Measurements from ENCODE around the gene UTRN.

Gene UTRN

GRCh38 chr6:144252259-144252658 is 32.9 kb upstream of the UTRN start:
- DNase-seq (ENCODE audit: low spot score) = no peak

DNA sequence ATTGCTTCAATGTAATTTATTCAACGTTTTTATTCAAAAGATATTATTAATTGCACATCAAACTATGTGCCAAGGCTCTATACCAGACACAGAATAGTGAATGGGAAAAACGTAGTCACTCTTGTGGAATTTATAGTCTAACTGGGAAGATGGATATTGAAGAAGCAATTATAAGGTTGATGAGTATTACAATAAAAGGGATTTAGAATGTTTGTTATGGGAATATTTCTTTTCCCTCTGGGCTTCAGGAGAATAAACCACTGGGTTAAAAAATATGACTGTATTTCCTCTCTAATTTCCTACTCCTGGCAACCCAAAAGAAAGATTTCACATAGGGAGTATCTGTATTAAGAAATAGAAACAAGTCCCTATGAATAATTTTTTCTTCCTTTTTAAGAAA is 25.1 kb upstream of the UTRN start:
- CTCF ChIA-PET = interaction anchor here (0.7 kb wide), 1 partner anchor 560 kb away, joined by 3 read pairs; no protein-coding TSS in a partner anchor
- POLR2A ChIA-PET (ENCODE audit: low non-redundant PET) = no interaction called here
- TF ChIP-seq, protein P1, sequence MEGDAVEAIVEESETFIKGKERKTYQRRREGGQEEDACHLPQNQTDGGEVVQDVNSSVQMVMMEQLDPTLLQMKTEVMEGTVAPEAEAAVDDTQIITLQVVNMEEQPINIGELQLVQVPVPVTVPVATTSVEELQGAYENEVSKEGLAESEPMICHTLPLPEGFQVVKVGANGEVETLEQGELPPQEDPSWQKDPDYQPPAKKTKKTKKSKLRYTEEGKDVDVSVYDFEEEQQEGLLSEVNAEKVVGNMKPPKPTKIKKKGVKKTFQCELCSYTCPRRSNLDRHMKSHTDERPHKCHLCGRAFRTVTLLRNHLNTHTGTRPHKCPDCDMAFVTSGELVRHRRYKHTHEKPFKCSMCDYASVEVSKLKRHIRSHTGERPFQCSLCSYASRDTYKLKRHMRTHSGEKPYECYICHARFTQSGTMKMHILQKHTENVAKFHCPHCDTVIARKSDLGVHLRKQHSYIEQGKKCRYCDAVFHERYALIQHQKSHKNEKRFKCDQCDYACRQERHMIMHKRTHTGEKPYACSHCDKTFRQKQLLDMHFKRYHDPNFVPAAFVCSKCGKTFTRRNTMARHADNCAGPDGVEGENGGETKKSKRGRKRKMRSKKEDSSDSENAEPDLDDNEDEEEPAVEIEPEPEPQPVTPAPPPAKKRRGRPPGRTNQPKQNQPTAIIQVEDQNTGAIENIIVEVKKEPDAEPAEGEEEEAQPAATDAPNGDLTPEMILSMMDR (conservative IDR thresholded peaks at IDR 0.05; ENCODE audit: low read depth) = no peak
- no peak overlapping the region for H3K27ac ChIP-seq
- DNase-seq (ENCODE audit: low spot score) = no peak

More at GRCh38 chr6:144252259-144252658, 32.9 kb upstream of the UTRN start:
- TF ChIP-seq, protein P1 (conservative IDR thresholded peaks at IDR 0.05; ENCODE audit: low read depth) = no peak
- H3K27ac ChIP-seq = no peak overlapping the region
- ChIA-PET CTCF (no interaction called here), POLR2A (ENCODE audit: low non-redundant PET) (no interaction called here)

GRCh38 chr6:144262470-144263369 is 22.4 kb upstream of the UTRN start:
- TF ChIP-seq, protein P1 (conservative IDR thresholded peaks at IDR 0.05; ENCODE audit: low read depth) = no peak
- ChIA-PET POLR2A (ENCODE audit: low non-redundant PET) (no interaction called here), CTCF (no interaction called here)

GRCh38 chr6:144263786-144264185 is 21.3 kb upstream of the UTRN start:
- ChIA-PET POLR2A (ENCODE audit: low non-redundant PET) (no interaction called here), CTCF (interaction anchor here (0.6 to 0.7 kb wide), 2 partner anchors 180 to 465 kb away, joined by 3 read pairs; no protein-coding TSS in a partner anchor)
- no peak for DNase-seq (ENCODE audit: low spot score)
- TF ChIP-seq, protein P1 (conservative IDR thresholded peaks at IDR 0.05; ENCODE audit: low read depth) = no peak
- no peak overlapping the region for H3K27ac ChIP-seq

More at GRCh38 chr6:144262470-144263369, 22.4 kb upstream of the UTRN start:
- H3K27ac ChIP-seq = no peak overlapping the region
- DNase-seq (ENCODE audit: low spot score) = no peak

GRCh38 chr6:144264270-144265060 is 20.7 kb upstream of the UTRN start:
- ChIA-PET CTCF (interaction anchor here (0.6 to 0.7 kb wide), 2 partner anchors 179 to 464 kb away, joined by 3 read pairs; no protein-coding TSS in a partner anchor), POLR2A (ENCODE audit: low non-redundant PET) (interaction anchor here (0.5 kb wide), 1 partner anchor 237 kb away, joined by 5 read pairs; no protein-coding TSS in a partner anchor)
- H3K27ac ChIP-seq = no peak overlapping the region
- DNase-seq (ENCODE audit: low spot score) = peak; percentile 90
- TF ChIP-seq, protein P1 (conservative IDR thresholded peaks at IDR 0.05; ENCODE audit: low read depth) = no peak

DNA sequence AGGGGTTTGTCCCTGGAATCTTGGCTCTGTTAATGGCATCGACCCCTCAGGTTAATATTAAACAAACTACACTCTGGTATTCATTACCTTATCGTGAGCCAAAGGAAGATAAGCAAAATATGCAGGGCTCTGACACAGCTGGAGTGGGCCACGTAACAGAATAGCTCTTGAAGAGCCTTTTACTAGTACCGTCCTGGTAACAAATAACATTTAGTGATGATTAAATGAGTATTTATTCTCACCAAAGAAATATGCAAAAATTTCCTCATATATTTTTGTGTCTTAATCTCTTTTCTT is 20.1 kb upstream of the UTRN start:
- ChIA-PET CTCF (no interaction called here), POLR2A (ENCODE audit: low non-redundant PET) (no interaction called here)
- TF ChIP-seq, protein P1 (conservative IDR thresholded peaks at IDR 0.05; ENCODE audit: low read depth) = no peak
- DNase-seq (ENCODE audit: low spot score) = no peak
- no peak overlapping the region for H3K27ac ChIP-seq
